WI38 (cell line): ENCODE measurements around the gene CCDC51.

Experiments used
- H3K4me3 ChIP-seq: 2 replicates; pipeline ENCODE4 v1.5.1; 2011; ENCODE audit warnings: low read depth, mild to moderate bottlenecking, control low read depth, low read length
- CTCF ChIP-seq: IDR thresholded peaks from 2 replicates; pipeline ENCODE4 v1.5.1; 2012; ENCODE audit warnings: low read depth, mild to moderate bottlenecking, control low read depth, low read length

The CCDC51 gene

DNA sequence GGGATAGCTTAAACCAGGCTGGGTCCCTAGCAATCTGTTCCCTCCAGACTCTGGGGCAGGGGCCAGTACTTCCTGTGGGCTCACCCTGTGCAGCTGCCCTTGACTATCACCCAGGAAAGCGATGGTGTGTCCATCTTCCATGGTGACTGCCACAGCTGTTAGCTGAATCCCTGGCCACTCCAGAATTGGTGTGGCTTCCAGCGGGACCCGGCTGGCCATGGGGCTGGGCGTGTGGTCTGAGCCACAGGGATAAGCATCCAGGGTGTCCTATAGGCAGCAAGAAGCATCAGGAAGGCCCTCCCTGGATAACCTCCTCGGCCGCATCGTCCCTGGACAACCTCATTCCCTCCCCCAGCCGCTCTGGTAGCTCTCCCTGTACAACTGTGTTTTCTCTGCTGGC, 17.2 kb downstream of the CCDC51 start:
- H3K4me3 ChIP-seq, result no peak overlapping the region
- TF ChIP-seq CTCF, result no peak

GRCh38 chr3:48422272-48422671, 17.6 kb downstream of the CCDC51 start:
- no peak for TF ChIP-seq CTCF
- H3K4me3 ChIP-seq, result no peak overlapping the region

- TF ChIP-seq CTCF, result no peak
- H3K4me3 ChIP-seq, result no peak overlapping the region
Observed at GRCh38 chr3:48420561-48420960, 19.4 kb downstream of the CCDC51 start.

DNA sequence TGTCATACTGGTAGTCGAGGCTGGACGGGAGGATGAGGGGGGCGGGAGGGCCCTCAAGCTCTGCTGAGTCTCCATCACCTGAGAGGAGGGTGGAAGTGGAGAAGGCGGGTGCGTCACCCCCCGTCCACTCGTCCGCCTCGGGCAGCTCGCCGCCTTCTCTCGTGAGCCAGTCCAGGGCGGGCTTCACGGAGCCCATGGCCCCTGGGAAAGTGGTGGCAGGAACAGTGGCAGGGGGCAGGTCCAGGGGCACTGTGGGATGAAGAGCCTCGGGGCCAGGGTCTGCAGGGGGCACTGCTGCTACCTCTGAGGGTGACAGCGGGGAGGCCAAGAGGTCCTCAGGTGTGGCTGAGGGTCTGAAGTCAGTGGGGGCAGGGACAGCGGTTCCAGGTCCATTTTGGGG, 20.3 kb downstream of the CCDC51 start:
- no peak for TF ChIP-seq CTCF
- H3K4me3 ChIP-seq, result no peak overlapping the region

DNA sequence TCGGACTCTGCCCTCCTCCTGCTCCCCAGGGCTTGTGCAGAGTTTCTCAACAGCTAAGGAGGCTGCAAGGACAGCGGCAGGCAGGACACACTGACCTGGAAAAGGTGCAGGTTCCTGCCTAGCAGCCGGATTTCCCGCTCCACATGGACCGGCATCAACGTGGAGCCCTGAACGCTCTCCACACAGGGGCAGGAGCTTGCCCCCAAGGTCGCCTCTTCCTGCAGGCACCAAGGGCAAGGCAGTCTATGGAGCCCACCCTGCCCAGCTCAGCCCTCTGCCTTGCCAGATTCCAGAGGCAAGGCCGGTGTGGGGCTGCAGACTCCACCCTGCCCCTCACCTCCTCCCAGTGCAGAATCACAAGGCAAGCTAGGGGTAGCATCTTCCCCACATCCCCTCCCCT, 20.8 kb downstream of the CCDC51 start:
- TF ChIP-seq CTCF, result no peak
- no peak overlapping the region for H3K4me3 ChIP-seq

DNA sequence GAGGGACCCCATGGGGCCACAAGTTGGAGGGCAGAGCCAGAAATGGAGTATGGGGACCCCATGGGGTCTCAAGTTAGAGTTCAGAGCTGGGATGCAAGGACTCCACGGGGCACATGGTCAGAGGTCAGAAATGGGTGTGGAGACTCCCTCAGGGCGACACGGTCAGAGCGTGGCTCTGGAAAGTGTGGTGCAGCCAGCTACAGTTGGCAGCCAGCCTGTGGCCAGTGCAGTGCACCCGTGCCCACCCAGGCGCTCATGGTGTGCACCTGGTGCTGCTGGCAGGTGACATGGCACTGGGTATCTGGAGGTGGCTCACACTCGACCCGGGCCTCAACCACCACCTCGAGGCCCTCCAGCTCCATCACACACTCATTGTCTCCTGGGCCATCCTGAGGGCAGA, 21.3 kb downstream of the CCDC51 start:
- TF ChIP-seq CTCF, result no peak
- no peak overlapping the region for H3K4me3 ChIP-seq

DNA sequence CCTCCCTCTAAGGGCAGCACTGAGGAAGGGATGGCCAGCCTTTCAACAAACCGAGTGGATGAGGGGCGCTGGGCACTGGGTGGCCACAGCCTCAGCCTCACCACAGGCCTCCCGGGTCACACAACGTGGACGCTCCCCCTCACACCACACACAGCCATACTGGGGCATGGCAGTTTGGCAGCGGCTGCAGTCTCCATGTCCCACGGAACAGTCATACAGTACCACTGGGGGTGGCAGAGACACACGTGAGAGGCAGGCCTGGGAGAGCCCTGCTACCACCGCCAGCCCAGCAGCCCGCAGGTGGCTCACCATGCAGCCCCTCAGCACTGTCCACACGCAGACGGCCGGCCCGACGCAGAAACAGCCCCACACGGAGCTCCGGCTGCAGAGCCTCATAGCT, 21.8 kb downstream of the CCDC51 start:
- TF ChIP-seq CTCF, result no peak
- H3K4me3 ChIP-seq, result no peak overlapping the region
